Gastrocnemius medialis (tissue), 4 donors: Measurements from ENCODE around the gene EML5. TPM values are rescaled to one million over a fixed set of nuclear protein-coding genes. Genes with fewer than 3 reads are reported as not detected.

Experiments used
- ATAC-seq, 2 donors: fragments of 150-250 bp; one replicate each; pipeline ENCODE4 v1.9.1; 2016
- DNase-seq, 2 donors: peaks; one replicate each; pipeline ENCODE4 v3.0.0-alpha.2; 2019
- H3K27ac ChIP-seq, 4 donors: fragments of 200-600 bp; sonication (generic); 1 replicate in 1 of 4; 2 replicates in 3 of 4; pipeline ENCODE4 v1.5.1; 2016 to 2018; ENCODE audit warnings: mild to moderate bottlenecking in 2 of 4, moderate library complexity in 1 of 4
- H3K27me3 ChIP-seq, 3 donors: fragments of 200-600 bp; sonication (generic) in 2 of 3; 1 replicate in 1 of 3; 2 replicates in 2 of 3; pipeline versions ENCODE4 v1.5.1 to v1.6.0; 2016 to 2019; ENCODE audit warnings: mild to moderate bottlenecking in 1 of 3, moderate library complexity in 1 of 3
- H3K36me3 ChIP-seq, 2 donors: fragments of 200-600 bp; sonication (generic) in 1 of 2; one replicate each; pipeline ENCODE4 v1.5.1; 2017 to 2018
- H3K4me1 ChIP-seq, 2 donors: fragments of 200-600 bp; sonication (generic) in 1 of 2; one replicate each; pipeline ENCODE4 v1.5.1; 2016 to 2017; ENCODE audit warnings: mild to moderate bottlenecking in 2 of 2
- H3K4me3 ChIP-seq, 4 donors: fragments of 200-600 bp; sonication (generic) in 3 of 4; 1 replicate in 1 of 4; 2 replicates in 3 of 4; pipeline ENCODE4 v1.5.1; 2016 to 2019; ENCODE audit warnings: mild to moderate bottlenecking in 2 of 4
- H3K9me3 ChIP-seq, 3 donors: fragments of 200-600 bp; sonication (generic) in 2 of 3; 1 replicate in 1 of 3; 2 replicates in 2 of 3; pipeline ENCODE4 v1.5.1; 2016 to 2019
- POLR2A ChIP-seq, 2 donors: fragments of 450-650 bp; IDR thresholded peaks; one replicate each; pipeline ENCODE4 v1.6.1; 2017; ENCODE audit warnings: antibody characterized with exemption in 2 of 2, mild to moderate bottlenecking in 2 of 2, moderate library complexity in 2 of 2
- in situ Hi-C, 4 donors: fragments of 200-750 bp; cut with MboI; loops; one replicate each; pipeline versions ENCODE4 v1.15.0 to v1.8.0; 2017; ENCODE audit warnings: low sequenced_read_pairs in 4 of 4
- intact Hi-C: fragments of 100-400 bp; cut with DNase I; formaldehyde crosslinking; loops from one replicate; pipeline ENCODE4 v1.15.1; 2023; ENCODE audit warnings: low total_unique reads
- total RNA-seq, 4 donors: library from RNA; depleted of rRNA; stranded (reverse); fragments of >200 nt; gene quantifications; one replicate each; pipeline versions ENCODE4 v1.1.0 to v1.2.3, GENCODE V29; 2016
- TF ChIP-seq, protein P1 (sequence below), 5 experiments: fragments of 450-650 bp in 3 of 5; fragments of 200-600 bp in 2 of 5; sonication (generic) in 2 of 5; IDR thresholded peaks in 4 of 5; conservative IDR thresholded peaks in 1 of 5; 1 replicate in 4 of 5; 2 replicates in 1 of 5; pipeline ENCODE4 v1.5.1; 2016 to 2019; ENCODE audit warnings: antibody characterized with exemption in 5 of 5, mild to moderate bottlenecking in 3 of 5, moderate library complexity in 3 of 5

EML5 gene
- total RNA-seq, 4 donors from 2014 or later: 0.07 TPM; not detected in 3

- intact Hi-C loops: no loop called here
- in situ Hi-C loops: no loop called here
- Histone ChIP-seq H3K9me3 (no peaks in the 10 kb centered on the region), H3K27ac (no peak overlapping the region), H3K27me3 (no peaks in the 10 kb centered on the region), H3K36me3 (no peaks in the 10 kb centered on the region), H3K4me1 (no peaks in the 10 kb centered on the region), H3K4me3 (no peak overlapping the region)
- no peak for DNase-seq
- no peak for ATAC-seq
- TF ChIP-seq, protein P1, sequence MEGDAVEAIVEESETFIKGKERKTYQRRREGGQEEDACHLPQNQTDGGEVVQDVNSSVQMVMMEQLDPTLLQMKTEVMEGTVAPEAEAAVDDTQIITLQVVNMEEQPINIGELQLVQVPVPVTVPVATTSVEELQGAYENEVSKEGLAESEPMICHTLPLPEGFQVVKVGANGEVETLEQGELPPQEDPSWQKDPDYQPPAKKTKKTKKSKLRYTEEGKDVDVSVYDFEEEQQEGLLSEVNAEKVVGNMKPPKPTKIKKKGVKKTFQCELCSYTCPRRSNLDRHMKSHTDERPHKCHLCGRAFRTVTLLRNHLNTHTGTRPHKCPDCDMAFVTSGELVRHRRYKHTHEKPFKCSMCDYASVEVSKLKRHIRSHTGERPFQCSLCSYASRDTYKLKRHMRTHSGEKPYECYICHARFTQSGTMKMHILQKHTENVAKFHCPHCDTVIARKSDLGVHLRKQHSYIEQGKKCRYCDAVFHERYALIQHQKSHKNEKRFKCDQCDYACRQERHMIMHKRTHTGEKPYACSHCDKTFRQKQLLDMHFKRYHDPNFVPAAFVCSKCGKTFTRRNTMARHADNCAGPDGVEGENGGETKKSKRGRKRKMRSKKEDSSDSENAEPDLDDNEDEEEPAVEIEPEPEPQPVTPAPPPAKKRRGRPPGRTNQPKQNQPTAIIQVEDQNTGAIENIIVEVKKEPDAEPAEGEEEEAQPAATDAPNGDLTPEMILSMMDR (IDR thresholded peaks at IDR 0.05 in 4 of 5, conservative IDR thresholded peaks at IDR 0.05 in 1 of 5): no peak
- TF ChIP-seq POLR2A (IDR thresholded peaks at IDR 0.05): no peak
Measured at GRCh38 chr14:88628462-88628861, 164.3 kb downstream of the EML5 start.

DNA sequence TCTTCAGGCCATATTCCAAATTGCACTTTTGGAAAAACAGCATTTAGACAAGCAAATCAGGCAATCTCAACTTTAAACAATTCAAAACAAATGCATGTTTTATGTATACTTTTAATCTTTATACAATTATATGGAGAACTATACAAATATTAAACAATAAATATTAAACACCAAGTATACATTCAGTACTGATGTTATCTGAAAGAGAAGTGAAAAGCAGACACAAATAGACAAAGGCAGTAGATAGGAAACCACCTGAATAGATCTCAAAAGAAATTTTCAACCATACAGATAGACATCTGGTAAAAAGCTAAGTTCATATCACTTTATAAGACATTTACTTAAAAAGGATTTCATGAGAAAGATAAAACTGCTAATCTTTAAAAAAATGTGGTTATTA, 164.7 kb downstream of the EML5 start:
- DNase-seq: no peak
- Histone ChIP-seq H3K4me1 (no peaks in the 10 kb centered on the region), H3K27ac (no peak overlapping the region), H3K4me3 (no peak overlapping the region), H3K36me3 (no peaks in the 10 kb centered on the region), H3K9me3 (no peaks in the 10 kb centered on the region), H3K27me3 (no peaks in the 10 kb centered on the region)
- TF ChIP-seq, protein P1 (IDR thresholded peaks at IDR 0.05 in 4 of 5, conservative IDR thresholded peaks at IDR 0.05 in 1 of 5): no peak
- no peak for TF ChIP-seq POLR2A (IDR thresholded peaks at IDR 0.05)
- in situ Hi-C loops (no loop called here), intact Hi-C loops (no loop called here)
- no peak for ATAC-seq

DNA sequence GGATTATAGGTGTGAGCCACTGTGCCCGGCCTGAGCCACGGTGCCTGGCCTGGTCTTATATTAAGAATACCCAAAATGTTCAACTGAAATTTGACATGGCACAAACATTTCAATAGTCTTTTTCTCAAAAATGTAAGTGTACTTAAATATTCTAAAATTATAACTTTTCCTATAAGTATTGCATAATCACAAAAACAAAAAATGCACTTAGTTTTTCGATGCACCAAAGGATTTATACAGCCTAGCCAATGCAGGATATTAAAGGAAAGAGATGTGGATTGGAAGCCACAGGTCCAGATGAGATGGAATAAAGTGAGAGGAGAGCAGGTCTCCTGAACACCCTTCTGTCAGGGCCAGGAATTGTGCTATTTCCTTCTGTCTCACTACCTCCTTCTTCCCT, 167.1 kb downstream of the EML5 start:
- no peak overlapping the region for H3K27ac ChIP-seq
- no peak for TF ChIP-seq POLR2A (IDR thresholded peaks at IDR 0.05)
- H3K9me3 ChIP-seq: no peaks in the 10 kb centered on the region
- in situ Hi-C loops: no loop called here
- H3K27me3 ChIP-seq: no peaks in the 10 kb centered on the region
- DNase-seq (no peak), ATAC-seq (no peak)
- H3K36me3 ChIP-seq: no peaks in the 10 kb centered on the region
- H3K4me3 ChIP-seq: no peak overlapping the region
- no peaks in the 10 kb centered on the region for H3K4me1 ChIP-seq
- intact Hi-C loops: no loop called here

GRCh38 chr14:88621100-88621499, 171.7 kb downstream of the EML5 start:
- ATAC-seq (no peak), DNase-seq (no peak)
- H3K27ac ChIP-seq: no peak overlapping the region
- no peaks in the 10 kb centered on the region for H3K4me1 ChIP-seq
- intact Hi-C loops (no loop called here), in situ Hi-C loops (no loop called here)
- TF ChIP-seq, protein P1 (IDR thresholded peaks at IDR 0.05 in 4 of 5, conservative IDR thresholded peaks at IDR 0.05 in 1 of 5): no peak
- TF ChIP-seq POLR2A (IDR thresholded peaks at IDR 0.05): no peak
- no peaks in the 10 kb centered on the region for H3K36me3 ChIP-seq
- no peaks in the 10 kb centered on the region for H3K27me3 ChIP-seq
- no peaks in the 10 kb centered on the region for H3K9me3 ChIP-seq
- no peak overlapping the region for H3K4me3 ChIP-seq

- H3K36me3 ChIP-seq: peaks cover 0 to 4% of the 10 kb centered on the region in 2 donors
- H3K27me3 ChIP-seq: no peaks in the 10 kb centered on the region
- peaks cover 0 to 4% of the 10 kb centered on the region in 2 donors for H3K4me1 ChIP-seq
- intact Hi-C loops (no loop called here), in situ Hi-C loops (no loop called here)
- ATAC-seq (no peak), DNase-seq (no peak)
- no peak overlapping the region for H3K27ac ChIP-seq
- H3K9me3 ChIP-seq: no peaks in the 10 kb centered on the region
- TF ChIP-seq, protein P1 (IDR thresholded peaks at IDR 0.05 in 4 of 5, conservative IDR thresholded peaks at IDR 0.05 in 1 of 5): no peak
- no peak for TF ChIP-seq POLR2A (IDR thresholded peaks at IDR 0.05)
- no peak overlapping the region for H3K4me3 ChIP-seq
Measured at GRCh38 chr14:88618476-88618875, 174.3 kb downstream of the EML5 start.
